Liver (tissue), 9 donors: Measurements from ENCODE around the gene TMEFF1. TPM values are rescaled to one million over a fixed set of nuclear protein-coding genes. Genes with fewer than 3 reads are reported as not detected.

Experiments
- DNase-seq: peaks from one replicate; pipeline ENCODE4 v3.0.0-alpha.2; 2017; ENCODE audit warnings: low spot score
- H3K27ac ChIP-seq, 2 donors: one replicate each; pipeline ENCODE4 v1.7.0; 2013; ENCODE audit warnings: inconsistent platforms in 2 of 2, low read length in 2 of 2, control low read depth in 1 of 2, low read depth in 1 of 2, mild to moderate bottlenecking in 1 of 2
- H3K27me3 ChIP-seq, 4 donors: one replicate each; pipeline versions ENCODE4 v1.6.1 to v1.7.0; 2013; ENCODE audit warnings: low read length in 3 of 4, inconsistent platforms in 1 of 4, mild to moderate bottlenecking in 1 of 4, moderate library complexity in 1 of 4; ENCODE audit not compliant: control insufficient read depth in 4 of 4, insufficient read depth in 4 of 4
- H3K36me3 ChIP-seq, 4 donors: one replicate each; pipeline versions ENCODE4 v1.6.1 to v1.7.0; 2013; ENCODE audit warnings: low read length in 3 of 4, mild to moderate bottlenecking in 3 of 4, low read depth in 1 of 4, moderate library complexity in 1 of 4; ENCODE audit not compliant: control insufficient read depth in 4 of 4, insufficient read depth in 3 of 4
- H3K4me1 ChIP-seq, 4 donors: one replicate each; pipeline versions ENCODE4 v1.6.1 to v1.7.0; 2013; ENCODE audit warnings: low read length in 3 of 4, mild to moderate bottlenecking in 3 of 4, moderate library complexity in 1 of 4; ENCODE audit not compliant: control insufficient read depth in 4 of 4, insufficient read depth in 4 of 4
- H3K4me3 ChIP-seq, 3 donors: one replicate each; pipeline versions ENCODE4 v1.6.1 to v1.7.0; 2013; ENCODE audit warnings: low read length in 3 of 3, control low read depth in 1 of 3, low read depth in 1 of 3, mild to moderate bottlenecking in 1 of 3
- H3K9ac ChIP-seq, 2 donors: one replicate each; pipeline ENCODE4 v1.7.0; 2013; ENCODE audit warnings: low read length in 2 of 2, mild to moderate bottlenecking in 2 of 2, moderate library complexity in 2 of 2, control low read depth in 1 of 2, low read depth in 1 of 2
- H3K9me3 ChIP-seq, 4 donors: one replicate each; pipeline versions ENCODE4 v1.6.1 to v1.7.0; 2013; ENCODE audit warnings: low read length in 3 of 4; ENCODE audit not compliant: control insufficient read depth in 4 of 4
- ATF3 ChIP-seq: IDR thresholded peaks from 2 replicates; pipeline ENCODE4 v1.6.1; 2016; ENCODE audit warnings: antibody characterized with exemption
- CTCF ChIP-seq: fragments of 150-350 bp; IDR thresholded peaks from 2 replicates; pipeline ENCODE4 v1.5.1; 2017; ENCODE audit warnings: improper control_type of control experiment, low read depth, low read length; ENCODE audit not compliant: missing input control
- EGR1 ChIP-seq, 2 donors: IDR thresholded peaks; 2 replicates each; pipeline ENCODE4 v1.6.1; 2016 to 2018; ENCODE audit warnings: antibody characterized with exemption in 2 of 2, low read depth in 2 of 2
- FOXA1 ChIP-seq: IDR thresholded peaks from 2 replicates; pipeline ENCODE4 v1.6.1; 2016; ENCODE audit warnings: antibody characterized with exemption
- FOXA2 ChIP-seq: IDR thresholded peaks from 2 replicates; pipeline ENCODE4 v1.6.1; 2016; ENCODE audit warnings: antibody characterized with exemption
- HNF4A ChIP-seq, 2 donors: conservative IDR thresholded peaks; 2 replicates each; pipeline ENCODE4 v1.6.1; 2016; ENCODE audit warnings: antibody characterized with exemption in 2 of 2, mild to moderate bottlenecking in 2 of 2
- HNF4G ChIP-seq: IDR thresholded peaks from 2 replicates; pipeline ENCODE4 v1.6.1; 2016; ENCODE audit warnings: antibody characterized with exemption
- JUND ChIP-seq, 2 donors: IDR thresholded peaks; 2 replicates each; pipeline ENCODE4 v1.6.1; 2016; ENCODE audit warnings: antibody characterized with exemption in 2 of 2
- MAX ChIP-seq: IDR thresholded peaks from 2 replicates; pipeline ENCODE4 v1.6.1; 2016; ENCODE audit warnings: antibody characterized with exemption
- NR2F2 ChIP-seq: IDR thresholded peaks from 2 replicates; pipeline ENCODE4 v1.6.1; 2016; ENCODE audit warnings: antibody characterized with exemption
- REST ChIP-seq: IDR thresholded peaks from 2 replicates; pipeline ENCODE4 v1.6.1; 2016; ENCODE audit warnings: antibody characterized with exemption, mild to moderate bottlenecking
- RXRA ChIP-seq, 2 donors: IDR thresholded peaks; 2 replicates each; pipeline ENCODE4 v1.6.1; 2017 to 2018; ENCODE audit warnings: antibody characterized with exemption in 2 of 2, mild to moderate bottlenecking in 1 of 2
- SP1 ChIP-seq: IDR thresholded peaks from 2 replicates; pipeline ENCODE4 v1.6.1; 2018; ENCODE audit warnings: antibody characterized with exemption, mild to moderate bottlenecking
- TAF1 ChIP-seq: conservative IDR thresholded peaks from 2 replicates; pipeline ENCODE4 v1.6.1; 2016; ENCODE audit warnings: antibody characterized with exemption, mild to moderate bottlenecking
- WGBS: extraction: QIAGEN DNeasy Blood & Tissue Kit; methylation state at CpG from one replicate; pipeline ENCODE4 v1.1.7; 2013; 5-methylcytosine and 5-hydroxymethylcytosine counted together
- polyA plus RNA-seq, 2 donors: library from polyadenylated mRNA; stranded (reverse) in 1 of 2; unstranded in 1 of 2; fragments of 200-250 nt in 1 of 2; fragments of >200 nt in 1 of 2; fragmentation: Nextera tagmentation in 1 of 2; extraction: Ambion mirVana in 1 of 2; gene quantifications; one replicate each; pipeline versions ENCODE4 v1.2.1 to v1.2.3, GENCODE V29; 2013 to 2015
- total RNA-seq, 2 donors: library from RNA; depleted of rRNA; stranded (reverse); fragments of >200 nt; gene quantifications; one replicate each; pipeline ENCODE4 v1.2.3, GENCODE V29; 2014
- donor health status: healthy.
- donor health status: healthy.
- donor health status: healthy.
- donor health status: healthy.
- donor health status: healthy.

Gene TMEFF1
- total and polyA plus RNA-seq, 4 donors: not detected

GRCh38 chr9:100623969-100624368, 151.0 kb downstream of the TMEFF1 start (continued):
- TF ChIP-seq REST: no peak

GRCh38 chr9:100626949-100627348, 154.0 kb downstream of the TMEFF1 start:
- Histone ChIP-seq H3K27me3 (no peaks in the 10 kb centered on the region), H3K9ac (no peak overlapping the region), H3K4me1 (no peaks in the 10 kb centered on the region), H3K4me3 (no peak overlapping the region), H3K36me3 (no peaks in the 10 kb centered on the region), H3K9me3 (no peaks in the 10 kb centered on the region), H3K27ac (no peak overlapping the region)
- no peak for DNase-seq
- no peak for TF ChIP-seq NR2F2
- no peak for TF ChIP-seq SP1
- no peak for TF ChIP-seq REST
- TF ChIP-seq FOXA2: no peak
- TF ChIP-seq TAF1: no peak
- TF ChIP-seq EGR1 (IDR thresholded peaks at IDR 0.05; ENCODE audit: low read depth in 2 of 2): no peak
- no peak for TF ChIP-seq CTCF
- TF ChIP-seq HNF4A (conservative IDR thresholded peaks at IDR 0.05): no peak
- no peak for TF ChIP-seq MAX
- TF ChIP-seq HNF4G: no peak
- TF ChIP-seq FOXA1: no peak
- no peak for TF ChIP-seq ATF3
- no peak for TF ChIP-seq RXRA (IDR thresholded peaks at IDR 0.05)
- no peak for TF ChIP-seq JUND (IDR thresholded peaks at IDR 0.05)
- WGBS: 94% methylated on average over 1 of the region's 1 CpG

Other genes with a start within 250 kb of the TMEFF1 start
- 10 to 100 TPM in 1 of 2 donors, 1 to 10 TPM in 1; 7.4 to 10.0 TPM for gene TEX10, start 120.2 kb upstream of the TMEFF1 start, total RNA-seq
- 1 to 10 TPM; 3.3 to 4.7 TPM for gene TEX10, start 120.2 kb upstream of the TMEFF1 start, polyA plus RNA-seq
- 1 to 10 TPM; 5.9 to 7.3 TPM for gene MSANTD3, start 46.0 kb upstream of the TMEFF1 start, total RNA-seq
- 1 to 10 TPM; 4.3 to 7.4 TPM for gene MSANTD3, start 46.0 kb upstream of the TMEFF1 start, polyA plus RNA-seq
- gene CAVIN4, start 104.9 kb downstream of the TMEFF1 start, total RNA-seq: under 1 TPM; 0.05 to 0.08 TPM
- gene CAVIN4, start 104.9 kb downstream of the TMEFF1 start, polyA plus RNA-seq: under 1 TPM; 0.05 to 0.07 TPM